ENCODE data around the gene CTRB1.
"Not testable (repeated sequence)": the region's sequence is repeated elsewhere in the genome, so short reads cannot be mapped to it uniquely, and the experiment has no call there.

Gene CTRB1

GRCh38 chr16:75271441-75272096, 52.8 kb downstream of the CTRB1 start:
- no peak for DNase-seq (ENCODE audit: low read depth, low spot score)

GRCh38 chr16:75272097-75272551, 53.3 kb downstream of the CTRB1 start:
- DNase-seq (ENCODE audit: low read depth, low spot score), result no peak

GRCh38 chr16:75272629-75273028, 53.8 kb downstream of the CTRB1 start:
- not testable (repeated sequence) for DNase-seq (ENCODE audit: low read depth, low spot score)

DNA sequence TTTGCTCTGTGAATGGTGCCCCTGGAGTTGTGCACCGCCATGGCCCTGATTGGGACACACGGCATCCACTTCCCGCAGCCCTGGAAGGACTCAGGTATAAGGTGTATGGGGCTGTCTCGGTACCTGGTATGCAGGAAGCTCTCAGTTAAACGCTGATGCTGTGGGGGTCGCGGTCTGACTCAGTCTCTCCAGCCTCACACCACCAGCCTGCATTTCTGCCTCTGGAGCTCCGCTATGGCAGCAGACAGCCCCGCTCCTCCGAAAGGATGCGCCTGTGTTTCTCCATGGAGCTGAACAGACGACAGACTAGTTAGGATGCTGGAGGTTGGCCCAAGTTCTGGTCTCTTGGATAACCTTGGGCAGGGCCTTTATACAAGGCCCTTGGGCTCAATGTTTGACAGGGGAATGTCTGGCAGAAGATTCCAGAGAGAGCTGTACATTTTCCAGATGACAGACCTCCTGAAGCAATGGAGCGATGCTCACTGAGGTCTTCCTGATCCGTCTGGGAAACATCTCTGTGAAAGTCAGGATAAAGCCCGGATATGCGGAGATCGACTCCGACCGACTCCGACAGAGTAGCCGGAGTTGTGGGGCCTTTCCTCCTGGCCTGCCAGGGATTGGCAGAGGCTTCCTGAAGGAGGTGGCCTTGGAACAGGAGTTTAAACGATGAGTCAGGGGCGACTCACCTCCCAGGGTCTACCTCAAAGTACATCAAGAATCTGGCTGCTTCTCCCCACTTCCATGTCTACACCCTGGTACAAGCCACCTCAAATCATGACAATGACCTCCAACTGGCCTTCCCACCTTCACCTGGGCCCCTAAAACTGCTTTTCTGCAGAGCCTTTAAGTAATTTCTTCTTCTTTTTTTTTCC, 54.5 kb downstream of the CTRB1 start:
- DNase-seq (ENCODE audit: low read depth, low spot score), result no peak

All from brain pericyte (primary cell).